ENCODE data around the gene ATG5. TPM values are rescaled to one million over a fixed set of nuclear protein-coding genes. Genes with fewer than 3 reads are reported as not detected.

ATG5 gene
- total RNA-seq, 3 donors from 2014 or later, result 39.4 to 51.6 (median 43.0) TPM

GRCh38 chr6:106192824-106193223, 132.7 kb downstream of the ATG5 start:
- H3K9me3 ChIP-seq, result no peaks in the 10 kb centered on the region
- H3K4me1 ChIP-seq (ENCODE audit: low read depth), result peaks cover 6% of the 10 kb centered on the region
- intact Hi-C loops (cut with DNase I, micrococcal nuclease), result no loop called here
- no peaks in the 10 kb centered on the region for H3K36me3 ChIP-seq (ENCODE audit: low read depth)
- DNase-seq (no peak), ATAC-seq (no peak)
- no peak for TF ChIP-seq CTCF (IDR thresholded peaks at IDR 0.05)
- no peak overlapping the region for H3K4me3 ChIP-seq

- no peaks in the 10 kb centered on the region for H3K36me3 ChIP-seq (ENCODE audit: low read depth)
- H3K9me3 ChIP-seq, result no peaks in the 10 kb centered on the region
- peak; percentile 12 for ATAC-seq
- H3K4me3 ChIP-seq, result no peak overlapping the region
- intact Hi-C loops (cut with DNase I, micrococcal nuclease), result no loop called here
- DNase-seq, result no peak
- no peak for TF ChIP-seq CTCF (IDR thresholded peaks at IDR 0.05)
- H3K4me1 ChIP-seq (ENCODE audit: low read depth), result no peaks in the 10 kb centered on the region
Observed at GRCh38 chr6:106188104-106188794, 137.3 kb downstream of the ATG5 start.

GRCh38 chr6:106187424-106187982, 138.1 kb downstream of the ATG5 start:
- TF ChIP-seq CTCF (IDR thresholded peaks at IDR 0.05), result no peak
- Histone ChIP-seq H3K36me3 (ENCODE audit: low read depth) (no peaks in the 10 kb centered on the region), H3K4me3 (no peak overlapping the region), H3K4me1 (ENCODE audit: low read depth) (no peaks in the 10 kb centered on the region), H3K9me3 (no peaks in the 10 kb centered on the region)
- DNase-seq, result no peak
- ATAC-seq, result peak; percentile 52
- intact Hi-C loops (cut with DNase I, micrococcal nuclease), result no loop called here

- TF ChIP-seq CTCF (IDR thresholded peaks at IDR 0.05), result no peak
- Histone ChIP-seq H3K4me1 (ENCODE audit: low read depth) (no peaks in the 10 kb centered on the region), H3K9me3 (no peaks in the 10 kb centered on the region), H3K4me3 (no peak overlapping the region), H3K36me3 (ENCODE audit: low read depth) (no peaks in the 10 kb centered on the region)
- ATAC-seq (no peak), DNase-seq (no peak)
- intact Hi-C loops (cut with DNase I, micrococcal nuclease), result no loop called here
Observed at GRCh38 chr6:106186714-106187113, 138.8 kb downstream of the ATG5 start.

- Histone ChIP-seq H3K36me3 (ENCODE audit: low read depth) (no peaks in the 10 kb centered on the region), H3K4me1 (ENCODE audit: low read depth) (peaks cover 2% of the 10 kb centered on the region), H3K9me3 (no peaks in the 10 kb centered on the region), H3K4me3 (no peak overlapping the region)
- no peak for TF ChIP-seq CTCF (IDR thresholded peaks at IDR 0.05)
- DNase-seq, result no peak
- intact Hi-C loops (cut with DNase I, micrococcal nuclease), result no loop called here
- ATAC-seq, result no peak
Observed at GRCh38 chr6:106186172-106186571, 139.4 kb downstream of the ATG5 start.

All from mucosa of descending colon (tissue), 3 donors.